Activated T-cell treated with anti-CD3 and anti-CD28 coated beads, Interleukin-2, amount 50 U/mL, for 72 hours (primary cell): ENCODE results near the gene ZFYVE19. TPM values are rescaled to one million over a fixed set of nuclear protein-coding genes. Genes with fewer than 3 reads are reported as not detected.

Source experiments
- ATAC-seq, 2 donors: fragments of 150-1000 bp; cut with Tn5 transposase; replicated peaks in 1 of 2; 2 replicates each; pipeline ENCODE4 v1.10.0; 2021; ENCODE audit warnings: moderate library complexity in 2 of 2, mild to moderate bottlenecking in 1 of 2
- DNase-seq, 2 donors: peaks; one replicate each; pipeline ENCODE4 v3.0.0; 2021 to 2022; ENCODE audit warnings: mixed read lengths in 1 of 2
- H3K27ac Mint-ChIP-seq: one replicate; pipeline ENCODE4 v1.8.0; 2022; ENCODE audit warnings: mild to moderate bottlenecking, moderate library complexity, mixed read lengths
- H3K27me3 Mint-ChIP-seq: one replicate; pipeline ENCODE4 v1.8.0; 2022; ENCODE audit warnings: low read depth, mixed read lengths
- H3K36me3 Mint-ChIP-seq, 2 donors: one replicate each; pipeline ENCODE4 v1.8.0; 2022; ENCODE audit warnings: mixed read lengths in 2 of 2, mild to moderate bottlenecking in 1 of 2; ENCODE audit not compliant: insufficient read depth in 2 of 2
- H3K4me1 Mint-ChIP-seq: one replicate; pipeline ENCODE4 v1.8.0; 2022; ENCODE audit warnings: low read depth, mixed read lengths
- H3K4me3 Mint-ChIP-seq, 2 donors: one replicate each; pipeline ENCODE4 v1.8.0; 2022; ENCODE audit warnings: mild to moderate bottlenecking in 2 of 2, mixed read lengths in 2 of 2, moderate library complexity in 2 of 2
- H3K9me3 Mint-ChIP-seq, 2 donors: one replicate each; pipeline ENCODE4 v1.8.0; 2022; ENCODE audit warnings: mixed read lengths in 2 of 2
- total RNA-seq, 2 donors: library from RNA; stranded (reverse); gene quantifications; one replicate each; pipeline ENCODE4 v1.2.3, GENCODE V29; 2022

ZFYVE19 gene
- total RNA-seq, 2 donors from 2014 or later = 24.1 to 29.8 TPM

DNA sequence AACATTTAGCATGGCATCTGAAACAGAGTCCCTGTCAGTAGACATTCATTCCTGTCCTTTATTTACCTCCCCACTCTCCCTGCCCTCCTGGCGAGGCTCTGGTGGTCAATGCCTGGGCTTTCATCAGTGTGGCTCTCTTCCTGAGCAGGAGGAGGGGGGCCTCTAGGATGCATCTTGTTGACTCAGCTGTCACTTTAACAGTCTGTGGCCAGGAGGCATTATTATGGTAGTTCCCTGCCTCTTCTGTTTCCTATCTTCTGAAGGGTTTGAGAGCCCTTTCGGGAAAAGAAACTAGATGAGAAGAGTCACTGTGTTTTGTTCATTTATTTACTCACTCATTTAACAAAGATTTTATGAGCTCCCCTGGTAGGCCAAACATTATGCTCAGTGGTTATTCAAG, 24.0 kb downstream of the ZFYVE19 start:
- Mint-ChIP-seq H3K27ac (no peak overlapping the region), H3K4me3 (no peak overlapping the region), H3K36me3 (no peaks in the 10 kb centered on the region), H3K9me3 (no peaks in the 10 kb centered on the region), H3K4me1 (no peaks in the 10 kb centered on the region), H3K27me3 (no peaks in the 10 kb centered on the region)
- ATAC-seq (no peak), DNase-seq (no peak)

- Mint-ChIP-seq H3K9me3 (no peaks in the 10 kb centered on the region), H3K27me3 (no peaks in the 10 kb centered on the region), H3K4me1 (no peaks in the 10 kb centered on the region), H3K4me3 (no peak overlapping the region), H3K36me3 (no peaks in the 10 kb centered on the region), H3K27ac (no peak overlapping the region)
- DNase-seq (no peak), ATAC-seq (no peak)
These were observed 25.0 kb downstream of the ZFYVE19 start for GRCh38 chr15:40831861-40832260.

DNA sequence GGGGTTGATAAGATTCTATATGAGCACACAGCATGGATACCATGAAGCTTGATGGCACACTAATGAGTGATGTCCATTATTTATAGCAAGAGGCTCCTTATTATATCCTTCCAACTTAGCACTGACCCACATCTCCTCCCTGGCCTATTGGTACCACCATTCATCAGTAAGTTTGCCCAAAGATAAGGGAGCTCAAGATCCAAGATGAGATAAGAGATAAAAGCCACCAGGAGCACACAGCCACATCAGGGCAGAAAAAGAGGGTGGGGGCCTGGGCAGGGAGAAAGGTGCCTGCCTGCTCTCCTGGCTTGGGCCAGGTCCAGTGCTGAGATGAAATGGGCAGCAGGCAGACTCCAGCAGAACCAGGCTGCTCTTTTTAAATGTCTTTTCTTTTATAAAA, 26.0 kb downstream of the ZFYVE19 start:
- no peak overlapping the region for H3K4me3 Mint-ChIP-seq
- no peak overlapping the region for H3K27ac Mint-ChIP-seq
- no peaks in the 10 kb centered on the region for H3K4me1 Mint-ChIP-seq
- DNase-seq = no peak
- H3K27me3 Mint-ChIP-seq = no peaks in the 10 kb centered on the region
- H3K9me3 Mint-ChIP-seq = no peaks in the 10 kb centered on the region
- no peaks in the 10 kb centered on the region for H3K36me3 Mint-ChIP-seq
- no peak for ATAC-seq

DNA sequence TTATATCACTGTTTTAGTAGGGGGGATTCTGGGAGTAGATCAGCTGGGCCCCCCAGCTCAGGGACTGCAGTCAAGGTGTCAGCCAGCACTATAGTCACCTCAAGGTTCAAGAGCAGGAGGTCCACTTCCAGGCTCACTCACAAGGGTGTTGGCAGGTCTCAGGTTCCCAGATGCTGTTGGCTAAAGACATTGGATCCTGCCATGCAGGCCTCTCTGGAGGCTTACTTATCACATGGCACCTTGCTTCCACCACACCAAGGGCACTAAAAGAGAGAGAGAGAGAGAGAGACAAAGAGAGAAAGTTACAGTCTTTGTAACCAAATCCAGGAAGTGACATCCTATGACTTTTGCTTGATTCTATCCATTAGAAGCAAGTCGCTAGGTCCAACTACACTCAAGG, 29.1 kb downstream of the ZFYVE19 start:
- Mint-ChIP-seq H3K27ac (no peak overlapping the region), H3K4me1 (no peaks in the 10 kb centered on the region), H3K9me3 (no peaks in the 10 kb centered on the region), H3K36me3 (no peaks in the 10 kb centered on the region), H3K4me3 (no peak overlapping the region), H3K27me3 (no peaks in the 10 kb centered on the region)
- no peak for DNase-seq
- no peak for ATAC-seq

- ATAC-seq (no peak), DNase-seq (no peak)
- H3K27ac Mint-ChIP-seq = no peak overlapping the region
- H3K4me3 Mint-ChIP-seq = no peak overlapping the region
- H3K4me1 Mint-ChIP-seq = peaks cover 6% of the 10 kb centered on the region
- H3K27me3 Mint-ChIP-seq = peaks cover 9% of the 10 kb centered on the region
- H3K9me3 Mint-ChIP-seq = no peaks in the 10 kb centered on the region
- no peaks in the 10 kb centered on the region for H3K36me3 Mint-ChIP-seq
These were observed 31.9 kb downstream of the ZFYVE19 start for GRCh38 chr15:40838756-40839155.

- Mint-ChIP-seq H3K27ac (no peak overlapping the region), H3K27me3 (peaks cover 14% of the 10 kb centered on the region), H3K4me1 (peaks cover 25% of the 10 kb centered on the region), H3K4me3 (no peak overlapping the region), H3K9me3 (no peaks in the 10 kb centered on the region), H3K36me3 (peaks cover 2 to 3% of the 10 kb centered on the region in 2 donors)
- no peak for ATAC-seq
- no peak for DNase-seq
These were observed 34.9 kb downstream of the ZFYVE19 start for GRCh38 chr15:40841741-40842140.

- Mint-ChIP-seq H3K4me3 (peak overlapping the region; percentile 75 to 76), H3K4me1 (peaks cover 37% of the 10 kb centered on the region), H3K27me3 (peaks cover 14% of the 10 kb centered on the region), H3K36me3 (peaks cover 2 to 3% of the 10 kb centered on the region in 2 donors), H3K9me3 (no peaks in the 10 kb centered on the region), H3K27ac (no peak overlapping the region)
- ATAC-seq = no peak
- DNase-seq = no peak
These were observed 36.5 kb downstream of the ZFYVE19 start for GRCh38 chr15:40843261-40843884.

- H3K27me3 Mint-ChIP-seq = peaks cover 14% of the 10 kb centered on the region
- H3K4me1 Mint-ChIP-seq = peaks cover 37% of the 10 kb centered on the region
- peak; percentile 88 for ATAC-seq
- no peak within 1 kb of the TSS for H3K27ac Mint-ChIP-seq
- no peaks in the 10 kb centered on the region for H3K9me3 Mint-ChIP-seq
- peak; percentile 84 to 87 for DNase-seq
- H3K36me3 Mint-ChIP-seq = peaks cover 2 to 3% of the 10 kb centered on the region in 2 donors
- H3K4me3 Mint-ChIP-seq = peak within 1 kb of the TSS; percentile 92 to 93
These were observed 37.2 kb downstream of the ZFYVE19 start, which contains the start of gene SPINT1 for GRCh38 chr15:40843885-40844695. SPINT1 (plus strand) TSS chr15:40844048; CDS start chr15:40844555, 507 bp downstream.

GRCh38 chr15:40844696-40845030, 37.8 kb downstream of the ZFYVE19 start:
- Mint-ChIP-seq H3K4me3 (peak overlapping the region; percentile 92 to 93), H3K27ac (no peak overlapping the region), H3K36me3 (peaks cover 2 to 3% of the 10 kb centered on the region in 2 donors), H3K27me3 (peaks cover 14% of the 10 kb centered on the region), H3K9me3 (no peaks in the 10 kb centered on the region), H3K4me1 (peaks cover 37% of the 10 kb centered on the region)
- ATAC-seq (peak; percentile 51 to 54), DNase-seq (peak; percentile 60 to 64)

DNA sequence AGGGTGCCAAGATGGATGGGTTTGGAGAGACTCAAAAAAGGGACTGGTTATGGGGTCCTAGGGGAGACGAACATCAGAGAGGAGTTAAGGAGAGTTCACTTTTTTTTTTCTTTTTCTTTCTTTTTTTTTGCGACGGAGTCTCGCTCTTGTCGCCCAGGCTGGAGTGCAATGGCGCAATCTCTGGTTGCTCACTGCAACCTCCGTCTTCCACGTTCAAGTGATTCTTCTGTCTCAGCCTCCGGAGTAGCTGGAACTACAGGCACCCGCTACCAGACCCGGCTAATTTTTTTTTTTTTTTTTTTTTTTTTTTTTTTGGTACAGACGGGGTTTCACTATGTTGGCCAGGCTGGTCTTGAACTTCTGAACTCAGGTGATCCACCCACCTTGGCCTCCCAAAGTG, 38.1 kb downstream of the ZFYVE19 start:
- DNase-seq (no peak), ATAC-seq (no peak)
- Mint-ChIP-seq H3K4me3 (peak overlapping the region; percentile 92 to 93), H3K36me3 (peaks cover 2 to 3% of the 10 kb centered on the region in 2 donors), H3K4me1 (peaks cover 37% of the 10 kb centered on the region), H3K27ac (no peak overlapping the region), H3K9me3 (no peaks in the 10 kb centered on the region), H3K27me3 (peaks cover 14% of the 10 kb centered on the region)

- Mint-ChIP-seq H3K4me3 (peak overlapping the region; percentile 30 to 92), H3K27me3 (peaks cover 14% of the 10 kb centered on the region), H3K27ac (no peak overlapping the region), H3K4me1 (peaks cover 37% of the 10 kb centered on the region), H3K36me3 (peaks cover 2 to 3% of the 10 kb centered on the region in 2 donors), H3K9me3 (no peaks in the 10 kb centered on the region)
- DNase-seq (no peak), ATAC-seq (no peak)
These were observed 38.8 kb downstream of the ZFYVE19 start for GRCh38 chr15:40845511-40846284.

DNA sequence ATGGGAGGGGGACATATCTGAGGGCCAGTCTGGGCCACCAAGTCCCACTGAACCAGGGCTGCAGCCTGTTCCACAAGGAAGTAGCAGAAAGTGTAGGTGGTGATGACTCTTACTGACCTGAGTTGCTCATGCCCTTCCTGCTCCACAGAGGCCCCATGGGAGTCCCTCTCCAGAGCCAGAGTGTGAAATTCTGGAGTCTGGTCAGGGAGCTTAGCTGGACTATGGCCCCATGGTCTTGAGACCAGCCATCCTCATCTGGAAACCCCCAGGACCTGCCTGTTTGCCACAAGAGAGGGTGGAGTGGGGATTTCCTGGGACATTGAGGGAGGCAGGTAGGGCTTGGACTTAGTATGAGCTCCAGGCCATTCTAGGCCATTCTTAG, 39.9 kb downstream of the ZFYVE19 start:
- DNase-seq = no peak
- Mint-ChIP-seq H3K27me3 (peaks cover 14% of the 10 kb centered on the region), H3K36me3 (peaks cover 2 to 3% of the 10 kb centered on the region in 2 donors), H3K9me3 (no peaks in the 10 kb centered on the region), H3K27ac (no peak overlapping the region), H3K4me1 (peaks cover 37% of the 10 kb centered on the region), H3K4me3 (peak overlapping the region in 1 of 2 donors; percentile 17)
- ATAC-seq = no peak
